Mammary microvascular endothelial cell (primary cell): ENCODE data around the gene SH2B2. TPM values are rescaled to one million over a fixed set of nuclear protein-coding genes. Genes with fewer than 3 reads are reported as not detected.

Experiments used
- total RNA-seq: library from RNA; depleted of rRNA; stranded (reverse); fragments of >200 nt; gene quantifications from 2 replicates; pipeline ENCODE4 v1.2.3, GENCODE V29; 2015

SH2B2 gene
- 2.5 and 3.5 TPM in 2 replicates for total RNA-seq

GRCh38 chr7:102286237-102287110 is at the start of gene SH2B2:
SH2B2 (plus strand) TSS chr7:102286868; CDS start chr7:102300551, 13,683 bp downstream.

DNA sequence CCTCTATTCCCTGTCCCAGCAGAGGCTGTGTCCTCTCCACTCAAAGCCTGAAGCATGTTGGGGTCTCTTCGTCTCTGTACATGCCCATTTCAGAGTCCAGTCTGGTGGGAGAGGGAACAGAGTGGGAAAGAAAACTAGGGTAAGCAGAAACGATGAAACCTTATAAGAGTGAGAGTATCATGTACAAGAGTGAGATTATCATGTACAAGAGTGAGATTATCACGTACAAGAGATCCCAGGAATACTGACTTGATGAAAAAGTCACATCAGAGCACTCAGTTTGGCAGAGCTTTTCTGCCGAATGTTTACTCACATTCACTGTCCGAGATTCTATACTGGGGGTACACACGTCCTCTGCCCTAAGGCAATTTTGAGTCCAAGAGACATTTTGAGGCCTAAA is 69.7 kb downstream of the SH2B2 start, which contains the start of gene SPDYE6:
Gene SPDYE6 (minus strand): TSS at position 101 of the 400 bp plus-strand sequence. CDS start 421 bp downstream, outside the sequence.

Other genes with a start within 250 kb of the SH2B2 start
- 0.07 TPM in 1 of 2 replicates, not detected in the other for gene SPDYE6, start 69.6 kb downstream of the SH2B2 start, total RNA-seq
- gene PRKRIP1, start 109.5 kb downstream of the SH2B2 start, total RNA-seq = 14.7 and 16.9 TPM in 2 replicates
- 65.9 and 82.4 TPM in 2 replicates for gene ORAI2, start 146.7 kb downstream of the SH2B2 start, total RNA-seq
- 10.7 and 12.1 TPM in 2 replicates for gene ALKBH4, start 178.0 kb downstream of the SH2B2 start, total RNA-seq
- 13.2 and 14.6 TPM in 2 replicates for gene LRWD1, start 178.1 kb downstream of the SH2B2 start, total RNA-seq
- gene POLR2J, start 192.1 kb downstream of the SH2B2 start, total RNA-seq = 28.8 and 38.4 TPM in 2 replicates
- 3.3 and 4.6 TPM in 2 replicates for gene RASA4B, start 230.9 kb downstream of the SH2B2 start, total RNA-seq